SIG-M5 treated with dmso at 0.1 percent for 504 hours (cell line): Measurements from ENCODE around the gene DIP2C.
"Not testable (repeated sequence)": the region's sequence is repeated elsewhere in the genome, so short reads cannot be mapped to it uniquely, and the experiment has no call there.

ENCODE experiments used
- DNase-seq: peaks from one replicate; lab custom pipeline; 2025; ENCODE audit not compliant: unreplicated experiment; lab: John Stamatoyannopoulos, UW

Gene DIP2C

DNA sequence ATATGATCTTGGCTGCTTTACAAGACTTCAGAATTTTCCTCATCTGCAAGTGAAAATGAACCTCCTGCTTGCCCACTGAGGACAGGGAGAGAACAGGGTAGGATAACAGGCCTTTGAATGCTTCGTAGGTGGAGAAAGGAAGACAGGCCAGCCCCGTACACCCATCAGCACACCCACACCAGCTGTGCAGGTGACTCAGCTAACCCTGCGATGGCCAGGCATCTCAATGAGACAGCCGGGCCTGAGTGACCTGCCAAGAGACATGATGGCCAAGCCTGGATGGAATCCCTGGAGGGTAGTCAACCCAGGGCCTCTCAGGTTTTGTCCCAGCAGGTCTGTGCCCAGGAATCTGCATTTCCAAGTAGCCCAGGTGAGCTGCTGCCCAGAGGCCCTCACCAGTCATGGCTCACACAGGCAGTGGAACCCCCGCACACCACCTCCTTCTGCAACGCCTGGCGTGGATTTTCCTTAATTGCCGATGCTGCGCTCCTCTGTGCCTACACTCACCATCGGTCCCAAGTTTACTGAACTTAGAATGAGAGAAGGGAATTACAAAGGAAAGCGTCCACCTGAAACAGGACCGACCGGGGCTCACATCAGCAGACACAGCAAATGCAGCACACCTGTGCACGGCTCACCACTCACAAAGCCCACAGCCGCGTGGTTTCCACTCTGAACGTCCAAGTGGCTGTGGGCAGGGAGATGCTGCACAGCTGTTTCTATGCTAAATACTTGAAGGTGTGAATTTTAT, 163.7 kb downstream of the DIP2C start:
- no peak for DNase-seq

DNA sequence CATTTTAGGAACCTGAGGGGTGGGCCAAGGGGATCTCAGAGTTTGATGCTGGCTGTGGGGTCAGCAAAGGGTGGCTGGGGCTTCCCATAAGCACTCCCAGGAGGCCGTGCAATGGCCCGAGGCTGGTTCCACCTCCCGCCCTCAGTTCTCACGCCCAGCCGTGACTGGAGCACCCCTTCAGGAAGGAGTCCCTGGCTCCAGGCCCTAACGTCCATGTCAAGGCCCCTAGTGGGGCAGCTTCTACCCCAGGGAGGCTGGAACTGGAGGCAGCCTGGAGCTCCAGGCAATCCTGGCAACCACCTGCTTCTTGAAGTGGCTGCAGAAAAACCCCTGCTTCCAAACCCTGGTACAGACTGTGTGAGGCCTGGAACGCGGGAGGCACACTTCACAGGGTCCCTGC, 165.5 kb downstream of the DIP2C start:
- no peak for DNase-seq

DNA sequence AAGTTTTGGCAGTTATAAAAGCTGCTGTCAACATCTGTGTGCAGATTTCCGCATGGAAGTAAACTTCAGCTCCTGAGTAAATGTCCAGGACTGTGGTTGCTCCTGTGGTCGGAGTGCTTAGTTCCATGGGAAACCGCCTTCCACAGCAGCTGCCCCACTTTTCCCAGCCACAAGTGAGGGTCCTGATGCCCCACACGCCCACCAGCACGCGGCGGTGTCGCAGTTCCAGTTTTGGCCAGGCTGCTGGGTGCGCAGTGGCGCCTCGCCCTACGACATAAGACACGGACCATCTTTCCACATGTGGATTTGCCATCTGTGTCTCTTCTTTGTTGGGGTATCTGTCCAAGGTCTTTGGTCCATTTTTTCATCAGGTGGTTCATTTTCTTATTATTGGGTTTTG, 167.1 kb downstream of the DIP2C start:
- no peak for DNase-seq

DNA sequence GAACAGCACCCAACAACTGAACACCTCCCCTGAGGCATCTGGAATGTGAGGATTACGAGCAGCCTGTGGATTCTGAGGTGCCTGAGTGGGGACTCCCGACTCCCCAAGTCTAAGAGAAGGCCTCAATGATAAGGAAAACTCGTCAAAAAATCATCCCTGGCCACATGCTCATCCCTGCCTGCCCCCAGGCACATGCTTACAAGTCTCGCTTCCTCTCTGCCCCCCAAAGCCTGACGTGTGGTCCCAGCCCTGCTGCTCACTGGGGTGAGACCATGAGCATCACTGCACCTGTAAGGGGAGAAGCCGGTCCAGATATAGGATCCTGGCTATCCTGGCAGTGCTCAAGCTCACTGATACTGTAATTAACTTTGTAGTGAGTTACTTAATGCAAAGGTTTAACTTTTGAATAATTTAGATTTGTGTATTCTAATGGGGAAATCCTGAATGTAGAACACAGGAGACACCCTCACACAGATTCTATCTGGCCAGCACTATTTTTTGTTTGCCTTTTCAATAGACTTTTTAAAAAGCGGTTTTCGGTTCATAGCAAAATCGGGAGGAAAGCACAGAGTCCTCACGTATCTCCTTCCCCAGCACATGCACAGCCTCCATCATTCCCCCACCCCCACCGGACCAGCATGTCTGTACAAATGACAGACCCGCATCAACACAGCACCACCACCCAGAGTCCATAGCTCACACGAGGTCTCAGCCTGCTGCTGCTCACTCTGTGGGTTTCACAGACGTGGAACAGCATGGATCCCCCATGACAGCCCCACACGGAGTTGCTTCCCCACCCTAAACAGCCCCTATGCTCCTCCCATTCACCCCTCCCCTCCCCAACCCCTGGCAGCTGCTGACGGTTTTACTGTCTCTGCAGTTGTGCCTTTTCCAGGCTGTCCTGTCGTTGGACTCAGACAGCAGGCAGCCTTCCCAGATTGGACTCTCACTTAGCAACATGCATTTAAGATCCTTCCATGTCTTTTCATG, 167.9 kb downstream of the DIP2C start:
- no peak for DNase-seq

DNA sequence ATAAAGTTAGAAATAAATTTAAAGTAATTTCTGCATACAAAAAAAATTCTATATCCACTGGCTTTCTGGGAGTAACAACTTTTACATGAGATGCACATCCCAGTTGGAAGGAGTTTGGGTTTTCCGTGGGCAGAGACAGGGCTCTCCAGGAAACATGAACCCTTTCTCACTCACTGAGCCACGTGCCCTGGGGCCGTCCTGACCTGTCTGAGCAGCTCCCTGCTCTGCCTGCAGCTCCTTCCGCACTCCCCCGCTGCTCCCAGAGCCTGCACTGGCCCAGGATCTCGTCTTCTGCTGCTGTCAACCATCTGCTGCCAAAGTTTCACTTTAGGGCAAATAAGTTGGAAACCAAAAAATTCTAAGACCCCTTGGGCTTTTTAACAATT, 169.1 kb downstream of the DIP2C start:
- DNase-seq, result peak; percentile 0

DNA sequence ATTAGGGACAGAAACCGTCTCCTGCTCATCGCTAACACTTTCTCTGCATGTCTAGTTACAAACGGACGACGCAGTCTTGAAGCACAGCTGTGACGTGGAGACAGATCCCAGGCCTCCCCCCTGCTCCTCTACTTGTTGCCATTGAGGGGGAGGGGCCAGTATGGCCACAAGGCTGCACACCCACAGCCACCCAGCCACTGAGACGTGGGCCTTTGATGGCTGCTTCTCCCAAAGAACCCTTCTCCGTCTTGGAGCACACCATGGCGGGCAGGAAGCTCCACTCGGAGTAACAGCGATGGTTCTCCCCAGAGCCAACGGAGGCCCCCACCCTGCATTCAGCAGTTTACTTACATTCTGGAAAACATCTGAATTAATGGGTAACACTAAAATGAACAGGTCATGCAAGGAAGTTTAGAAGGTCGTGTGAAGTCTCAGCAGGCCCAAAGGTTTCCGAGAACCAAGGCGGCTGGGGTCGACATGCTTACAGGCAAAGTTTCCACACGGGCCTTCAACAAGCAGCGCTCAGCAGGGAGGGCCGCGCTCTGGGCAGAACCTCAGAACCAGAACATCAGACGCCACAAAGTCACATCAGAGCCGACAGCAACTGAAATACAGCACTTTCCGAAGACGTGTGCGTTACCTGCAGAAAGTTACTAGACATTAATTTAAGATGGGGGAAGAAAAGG, 169.6 kb downstream of the DIP2C start:
- DNase-seq, result no peak

DNA sequence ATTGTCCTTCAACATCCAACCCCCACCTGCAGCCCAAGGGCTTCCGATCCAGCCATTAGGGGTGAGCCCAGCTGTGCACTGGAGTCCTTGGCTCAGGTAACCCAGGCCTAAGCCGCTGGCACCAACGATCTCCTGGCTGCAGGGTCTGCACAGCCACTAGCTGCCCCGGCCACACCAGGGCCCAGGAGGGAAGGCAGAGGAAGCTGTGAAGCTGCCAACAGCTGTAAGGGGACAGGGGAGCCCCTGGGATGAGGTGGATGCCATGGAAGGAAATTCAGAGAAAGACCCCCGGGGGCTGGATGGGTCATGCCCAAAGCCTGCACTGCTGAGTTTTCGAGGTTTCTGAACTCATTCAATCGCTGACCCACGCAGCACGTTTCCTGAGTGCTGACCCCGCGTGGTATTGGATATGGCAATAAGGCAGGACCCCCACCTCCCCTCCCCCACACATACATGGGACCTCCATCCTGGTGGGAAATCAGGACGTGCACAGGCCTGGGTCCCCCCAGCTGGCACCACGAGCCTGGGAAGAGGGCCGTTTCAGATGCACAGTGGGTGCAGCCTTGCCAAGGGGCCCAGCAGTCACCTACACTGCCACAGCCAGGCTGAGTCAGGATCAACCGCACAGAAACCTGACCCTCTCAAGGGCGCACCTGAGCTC, 170.3 kb downstream of the DIP2C start:
- DNase-seq, result no peak

DNA sequence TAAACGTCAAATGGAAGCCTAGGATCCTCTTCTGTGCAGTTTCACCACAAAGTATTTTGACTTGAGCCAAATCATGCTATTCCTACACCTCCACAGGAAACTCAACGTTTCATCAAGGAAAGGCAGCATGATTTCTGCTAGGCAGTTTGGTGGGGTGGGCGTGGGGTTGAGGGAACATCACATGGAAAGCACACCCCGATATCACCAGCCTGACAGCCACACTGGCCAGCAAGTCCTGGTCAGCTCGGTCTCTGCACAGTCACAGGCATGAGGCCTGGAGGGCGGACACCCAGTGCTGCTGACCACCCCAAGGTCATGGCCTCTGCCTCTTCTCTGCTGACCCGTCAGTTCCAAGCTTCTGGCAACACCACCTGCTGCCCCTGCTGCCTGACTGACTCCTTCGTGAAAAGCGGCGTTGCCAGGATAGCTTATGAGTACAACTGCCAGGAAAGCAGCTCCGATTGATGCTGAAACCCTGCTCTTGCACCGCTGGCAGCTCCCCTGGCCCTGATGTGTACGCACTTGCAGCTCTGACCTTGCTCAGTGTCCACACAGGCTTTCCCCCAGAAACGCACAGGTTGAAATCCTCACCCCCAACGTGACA, 171.5 kb downstream of the DIP2C start:
- no peak for DNase-seq

DNA sequence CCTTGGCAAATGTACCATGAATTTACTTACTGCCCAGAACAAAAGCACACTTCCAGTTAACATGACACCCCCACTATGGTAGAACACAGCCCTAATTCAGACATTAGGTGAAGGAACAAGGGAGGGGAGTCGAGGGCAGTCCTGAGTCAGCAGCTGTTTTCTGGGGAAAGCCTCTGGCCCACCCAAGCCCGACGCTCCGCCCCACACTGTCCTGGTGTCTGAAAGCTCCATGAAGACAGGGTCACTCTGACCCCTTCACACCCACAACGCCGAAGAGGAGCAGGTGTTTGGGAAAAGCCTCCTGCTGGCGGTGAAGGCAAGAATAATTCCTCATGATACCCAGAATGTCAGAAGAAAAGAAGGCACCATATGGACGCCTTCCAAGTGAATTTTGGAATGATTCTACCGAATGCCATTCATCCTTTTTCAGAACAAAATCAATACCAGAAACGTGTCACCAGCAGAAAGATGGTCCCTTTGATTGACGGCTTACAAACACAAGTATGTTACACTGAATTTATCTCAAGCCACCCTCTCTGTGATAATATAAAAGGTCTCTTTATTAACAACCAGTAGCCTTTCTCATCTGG, 172.1 kb downstream of the DIP2C start:
- DNase-seq, result no peak

DNA sequence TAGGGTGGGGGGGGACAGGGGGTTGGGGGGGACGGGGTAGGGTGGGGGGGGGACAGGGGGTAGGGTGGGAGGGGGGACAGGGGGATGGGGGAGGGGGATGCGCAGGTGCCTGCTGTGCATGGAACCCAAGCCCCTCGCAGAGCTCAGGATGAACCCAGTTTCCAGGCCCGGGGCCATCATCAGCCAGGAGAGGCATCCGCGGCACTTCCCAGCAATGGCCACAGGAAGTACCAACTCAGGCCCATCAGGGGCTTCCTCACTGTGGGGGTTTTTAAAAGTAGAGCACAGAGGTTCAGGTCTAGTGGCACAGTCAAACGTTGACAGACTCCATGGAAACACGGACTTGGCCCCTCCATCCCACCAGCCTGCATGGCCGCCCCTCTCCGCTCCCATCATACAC, 172.7 kb downstream of the DIP2C start:
- no peak for DNase-seq

DNA sequence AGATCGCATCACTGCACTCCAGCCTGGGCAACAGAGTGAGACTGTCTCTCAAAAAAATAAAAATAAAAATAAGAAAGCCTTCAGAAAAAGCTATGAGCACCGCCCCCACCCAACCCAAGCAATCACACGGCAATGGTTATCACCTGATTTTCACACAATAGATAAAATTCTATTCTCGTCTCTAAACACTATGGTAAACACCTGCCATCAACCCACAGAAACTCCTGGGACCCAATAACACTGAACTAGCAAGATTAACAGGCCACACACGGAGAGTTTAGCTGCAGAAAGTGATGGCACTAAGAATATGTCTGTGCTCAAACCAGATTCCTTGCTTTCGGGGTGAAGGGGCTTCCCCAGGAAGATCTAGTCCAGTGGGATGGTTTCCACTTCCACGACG, 173.8 kb downstream of the DIP2C start:
- no peak for DNase-seq

DNA sequence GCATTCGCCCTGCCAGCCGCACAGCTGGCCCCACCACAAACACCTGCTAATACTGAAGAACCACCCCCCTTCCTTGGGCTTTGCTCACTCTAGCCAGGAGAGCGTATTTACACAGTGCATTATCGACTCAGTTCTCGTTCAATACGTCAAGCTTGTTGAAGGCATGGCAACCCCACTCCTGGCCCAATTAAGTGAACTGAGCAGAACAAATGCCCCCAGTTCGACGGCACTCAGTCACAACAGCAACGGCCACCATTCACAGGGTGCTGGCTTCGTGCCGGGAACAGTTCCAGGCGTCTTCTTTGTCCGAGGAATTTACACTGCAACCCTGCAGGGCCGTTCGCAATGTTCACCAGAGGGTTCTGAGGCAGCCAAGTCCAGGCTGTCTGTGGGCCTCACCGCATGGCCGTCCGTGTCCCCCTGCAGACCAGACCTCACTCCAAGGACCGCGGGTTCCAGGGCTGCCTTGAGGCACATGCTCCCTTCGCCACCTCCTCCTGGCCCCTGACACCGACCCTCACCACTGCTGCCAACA, 175.3 kb downstream of the DIP2C start:
- DNase-seq, result no peak

DNA sequence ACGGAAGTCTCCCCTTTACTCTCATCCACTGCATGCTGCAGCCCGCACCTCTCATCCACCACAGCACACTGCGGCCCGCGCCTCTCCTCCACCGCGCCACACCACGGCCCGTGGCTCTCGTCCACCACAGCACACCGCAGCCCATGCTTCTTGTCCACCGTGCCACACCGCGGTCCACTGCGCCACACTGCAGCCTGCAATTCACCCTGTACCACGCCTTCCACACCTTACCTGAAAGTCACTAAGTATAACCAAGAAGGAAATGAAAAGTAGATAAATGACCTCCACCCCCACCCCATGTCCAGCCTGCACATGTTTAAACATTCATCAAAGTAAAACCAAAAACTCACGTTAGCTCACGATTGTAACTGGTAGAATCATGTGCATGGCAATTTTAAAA, 176.1 kb downstream of the DIP2C start:
- DNase-seq, result no peak

DNA sequence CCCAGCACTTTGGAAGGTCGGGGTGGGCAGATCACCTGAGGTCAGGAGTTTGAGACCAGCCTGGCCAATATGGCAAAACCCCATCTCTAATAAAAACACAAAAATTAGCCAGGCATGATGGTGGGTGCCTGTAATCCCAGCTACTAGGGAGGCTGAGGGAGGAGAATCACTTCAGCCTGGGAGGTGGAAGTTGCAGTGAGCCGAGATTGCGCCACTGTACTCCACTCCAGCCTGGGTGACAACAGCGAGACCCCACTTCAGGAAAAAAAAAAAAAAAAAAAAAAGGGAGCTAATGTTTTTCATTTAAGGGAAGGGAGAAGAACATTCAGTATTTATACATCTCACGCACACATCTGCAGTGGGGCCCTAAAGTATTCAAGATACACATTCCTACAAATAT, 176.8 kb downstream of the DIP2C start:
- DNase-seq, result not testable (repeated sequence)

DNA sequence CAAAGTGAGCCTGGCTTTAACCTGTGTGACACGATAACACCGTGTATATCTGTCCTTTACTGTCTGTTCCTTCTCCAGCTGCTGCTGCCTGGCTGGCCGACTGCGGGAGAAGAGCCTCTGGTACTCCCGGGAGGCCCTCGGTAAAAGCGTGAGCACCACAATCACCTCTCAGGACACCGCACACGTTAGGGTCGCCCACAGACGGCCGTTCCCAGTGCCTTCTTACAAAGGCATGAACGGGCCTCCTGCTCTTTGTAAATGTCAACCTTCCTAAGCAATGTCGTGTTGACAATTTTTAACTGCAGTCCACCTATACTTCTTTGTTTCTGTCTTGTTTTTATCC, 177.6 kb downstream of the DIP2C start:
- DNase-seq, result no peak

DNA sequence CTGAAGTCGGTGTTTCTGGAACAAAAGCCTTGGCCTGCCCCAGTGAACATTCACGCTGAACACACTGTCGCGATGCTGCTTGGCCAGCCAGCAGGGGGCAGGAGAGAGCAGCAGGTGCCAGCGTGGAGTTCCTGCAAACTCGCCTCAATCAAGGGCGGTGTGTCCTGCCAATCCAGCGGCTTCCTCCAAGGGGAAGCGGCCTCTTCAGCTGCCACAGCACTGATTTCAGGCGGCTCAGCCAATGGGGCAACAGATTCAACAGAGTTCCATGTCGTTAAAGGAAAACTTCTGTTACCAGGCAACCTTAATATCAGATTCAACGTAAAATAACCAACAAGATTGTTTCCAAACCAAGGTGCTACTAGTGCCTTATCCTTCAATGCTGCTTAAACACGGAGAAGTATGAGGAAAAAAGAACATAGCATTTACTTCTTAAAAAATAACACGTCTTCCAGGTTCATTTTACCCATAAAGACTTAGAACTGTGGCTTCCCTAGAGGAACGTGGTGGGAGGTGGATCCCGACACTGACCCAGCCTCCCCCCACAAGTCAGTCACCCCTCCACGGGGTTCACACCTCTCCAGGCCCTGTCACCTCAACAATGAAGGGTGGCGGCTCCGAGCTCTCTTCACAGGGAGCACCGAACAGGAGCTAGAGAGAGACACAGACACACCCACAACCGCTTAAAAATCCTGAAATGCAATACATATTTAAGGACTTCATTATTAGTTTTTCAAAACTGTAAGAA, 178.2 kb downstream of the DIP2C start:
- DNase-seq, result peak; percentile 73

DNA sequence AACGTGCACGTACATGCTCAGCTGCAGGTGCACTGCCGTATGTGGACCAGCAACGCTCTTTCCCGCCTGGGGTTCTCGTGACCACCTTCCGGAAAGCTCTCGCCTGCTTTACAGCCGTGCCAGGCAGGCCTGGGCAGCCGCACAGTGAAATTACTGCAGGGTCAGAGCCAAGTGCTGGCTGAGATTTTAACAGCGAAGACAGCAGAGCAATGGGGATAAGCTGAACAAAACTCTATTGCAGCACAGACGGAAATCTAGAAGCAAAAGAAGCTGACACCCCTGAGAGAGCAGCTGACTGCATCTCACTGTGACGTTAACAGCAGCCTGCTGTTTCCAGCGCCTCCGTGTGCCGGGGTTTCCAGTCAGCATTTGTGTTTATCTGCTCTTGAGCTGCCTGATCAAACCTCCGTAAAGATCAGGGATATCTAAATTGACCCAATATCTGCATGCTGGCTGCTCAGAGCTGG, 179.0 kb downstream of the DIP2C start:
- no peak for DNase-seq

DNA sequence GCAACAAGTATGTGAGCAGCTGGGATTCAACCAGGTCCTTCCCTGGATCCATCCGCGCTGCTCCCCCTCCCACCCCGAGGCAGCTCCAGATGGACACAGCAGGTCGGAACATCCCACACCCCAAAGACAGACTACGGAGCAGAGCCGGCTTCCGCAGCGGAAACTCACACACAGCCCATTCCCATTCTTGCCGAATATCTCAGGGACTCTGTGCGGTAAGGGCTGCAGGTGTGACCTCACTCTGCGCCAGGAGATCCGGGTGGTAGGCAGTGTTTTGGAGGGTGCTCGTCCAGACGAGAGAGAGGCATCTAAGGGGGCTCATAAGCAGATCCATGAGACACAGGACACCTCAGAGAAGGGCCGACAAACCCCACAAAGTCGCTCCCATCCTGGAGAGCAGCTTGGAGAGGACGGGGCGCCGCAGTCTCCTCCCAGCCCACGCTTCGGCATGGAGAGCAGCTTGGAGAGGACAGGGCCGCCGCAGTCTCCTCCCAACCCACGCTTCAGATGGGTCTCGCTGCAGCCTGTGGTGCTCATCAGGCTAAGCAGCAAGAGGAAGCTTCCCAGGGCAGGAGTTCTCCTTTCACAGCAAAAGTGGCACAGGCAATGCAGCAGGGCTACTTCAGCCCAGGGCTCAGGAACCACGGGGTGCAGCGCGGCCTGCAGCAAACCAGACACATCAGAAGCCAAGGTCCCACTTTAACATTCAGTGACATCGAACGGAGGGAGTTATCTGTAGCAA, 179.9 kb downstream of the DIP2C start:
- no peak for DNase-seq

DNA sequence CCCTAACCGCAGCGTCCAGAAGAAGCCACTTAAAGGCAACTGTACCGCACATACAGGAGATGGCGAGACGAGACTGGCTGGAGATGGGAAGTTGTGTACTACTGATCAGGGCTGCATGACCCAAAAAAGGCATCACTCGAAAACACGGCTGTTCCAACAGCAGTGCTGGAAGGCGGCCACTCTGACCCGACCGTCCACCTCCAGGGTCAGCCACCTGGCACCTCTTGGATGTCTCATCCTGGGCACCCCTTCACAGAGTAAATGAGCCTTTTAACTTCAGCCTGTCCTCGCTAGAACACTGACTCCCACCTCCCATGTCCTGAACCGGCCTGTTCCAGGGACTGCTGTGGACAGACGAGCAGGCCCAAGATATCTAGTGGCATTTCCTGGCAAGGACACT, 180.7 kb downstream of the DIP2C start:
- DNase-seq, result no peak
